Amygdala (tissue), 56 donors: ENCODE results near the gene IMMP2L.

Source experiments
- DNase-seq, 56 donors: peaks; one replicate each; lab custom pipeline; 2025; lab: John Stamatoyannopoulos, UW

The IMMP2L gene

GRCh38 chr7:110868458-110868857 lies 693.8 kb downstream of the IMMP2L start:
- no peak for DNase-seq

- DNase-seq, result no peak
Measured at GRCh38 chr7:110867771-110868170, 694.5 kb downstream of the IMMP2L start.

- DNase-seq, result no peak
Measured at GRCh38 chr7:110863258-110863657, 699.0 kb downstream of the IMMP2L start.

GRCh38 chr7:110861163-110861562 lies 701.1 kb downstream of the IMMP2L start:
- DNase-seq, result no peak

- no peak for DNase-seq
Measured at GRCh38 chr7:110857106-110857505, 705.2 kb downstream of the IMMP2L start.

- DNase-seq, result no peak
Measured at GRCh38 chr7:110856704-110857103, 705.6 kb downstream of the IMMP2L start.

- no peak for DNase-seq
Measured at GRCh38 chr7:110854651-110855050, 707.6 kb downstream of the IMMP2L start.

GRCh38 chr7:110854166-110854565 lies 708.1 kb downstream of the IMMP2L start:
- no peak for DNase-seq

GRCh38 chr7:110853263-110853662 lies 709.0 kb downstream of the IMMP2L start:
- DNase-seq, result no peak

GRCh38 chr7:110852156-110852940 lies 709.9 kb downstream of the IMMP2L start:
- no peak for DNase-seq

- DNase-seq, result no peak
Measured at GRCh38 chr7:110850224-110850623, 712.1 kb downstream of the IMMP2L start.

GRCh38 chr7:110842796-110843195 lies 719.5 kb downstream of the IMMP2L start:
- DNase-seq, result no peak

- DNase-seq, result peak in 1 of 56 donors; percentile 5
Measured at GRCh38 chr7:110841840-110842545, 720.3 kb downstream of the IMMP2L start.

GRCh38 chr7:110839866-110840265 lies 722.4 kb downstream of the IMMP2L start:
- peak in 4 of 56 donors; percentile 0 to 23 (median 3) for DNase-seq

- DNase-seq, result no peak
Measured at GRCh38 chr7:110835849-110836248, 726.4 kb downstream of the IMMP2L start.

- no peak for DNase-seq
Measured at GRCh38 chr7:110835218-110835617, 727.1 kb downstream of the IMMP2L start.

GRCh38 chr7:110831419-110831818 lies 730.9 kb downstream of the IMMP2L start:
- no peak for DNase-seq

GRCh38 chr7:110830778-110831177 lies 731.5 kb downstream of the IMMP2L start:
- DNase-seq, result no peak

- no peak for DNase-seq
Measured at GRCh38 chr7:110827936-110828335, 734.4 kb downstream of the IMMP2L start.

- DNase-seq, result no peak
Measured at GRCh38 chr7:110827287-110827855, 734.9 kb downstream of the IMMP2L start.

- DNase-seq, result no peak
Measured at GRCh38 chr7:110813986-110814385, 748.3 kb downstream of the IMMP2L start.

GRCh38 chr7:110809832-110810231 lies 752.5 kb downstream of the IMMP2L start:
- DNase-seq, result no peak
